ENCODE results near the gene TMEM184B.
A peak's percentile ranks its signal among the peaks of the same experiment; 100 is the strongest.

TMEM184B gene

DNA sequence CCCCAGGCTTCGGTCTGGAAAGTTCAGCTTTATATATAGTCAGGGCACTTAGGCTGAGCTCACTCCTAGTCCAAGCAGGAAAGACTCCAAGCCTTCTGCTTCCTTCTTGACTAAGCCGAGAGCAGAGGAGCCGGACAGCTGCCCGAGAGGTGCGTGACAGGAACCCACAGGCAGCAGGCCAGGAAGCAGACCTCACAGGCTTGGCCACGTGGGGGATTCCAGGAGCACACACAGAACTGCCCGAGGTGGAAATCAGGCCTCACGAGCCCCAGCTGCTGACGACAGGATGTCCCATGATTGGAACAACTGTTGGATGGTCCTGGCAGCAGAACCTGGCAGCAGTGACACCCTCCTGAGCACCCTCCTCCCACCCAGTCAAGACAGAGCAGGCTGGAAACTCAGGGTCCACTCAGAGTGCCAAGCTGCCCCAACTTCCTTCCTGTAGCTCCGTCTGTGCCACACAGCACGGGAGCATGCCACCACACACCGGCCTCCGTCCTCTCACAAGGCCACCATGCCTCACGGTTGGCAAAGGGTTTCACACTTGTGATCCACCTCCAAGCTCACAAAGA, 96.6 kb downstream of the TMEM184B start:
- H3K27ac ChIP-seq: peak overlapping the region in 17 of 21 experiments; percentile 5 to 92 (median 62)
- no peak overlapping the region for H3K4me3 ChIP-seq

DNA sequence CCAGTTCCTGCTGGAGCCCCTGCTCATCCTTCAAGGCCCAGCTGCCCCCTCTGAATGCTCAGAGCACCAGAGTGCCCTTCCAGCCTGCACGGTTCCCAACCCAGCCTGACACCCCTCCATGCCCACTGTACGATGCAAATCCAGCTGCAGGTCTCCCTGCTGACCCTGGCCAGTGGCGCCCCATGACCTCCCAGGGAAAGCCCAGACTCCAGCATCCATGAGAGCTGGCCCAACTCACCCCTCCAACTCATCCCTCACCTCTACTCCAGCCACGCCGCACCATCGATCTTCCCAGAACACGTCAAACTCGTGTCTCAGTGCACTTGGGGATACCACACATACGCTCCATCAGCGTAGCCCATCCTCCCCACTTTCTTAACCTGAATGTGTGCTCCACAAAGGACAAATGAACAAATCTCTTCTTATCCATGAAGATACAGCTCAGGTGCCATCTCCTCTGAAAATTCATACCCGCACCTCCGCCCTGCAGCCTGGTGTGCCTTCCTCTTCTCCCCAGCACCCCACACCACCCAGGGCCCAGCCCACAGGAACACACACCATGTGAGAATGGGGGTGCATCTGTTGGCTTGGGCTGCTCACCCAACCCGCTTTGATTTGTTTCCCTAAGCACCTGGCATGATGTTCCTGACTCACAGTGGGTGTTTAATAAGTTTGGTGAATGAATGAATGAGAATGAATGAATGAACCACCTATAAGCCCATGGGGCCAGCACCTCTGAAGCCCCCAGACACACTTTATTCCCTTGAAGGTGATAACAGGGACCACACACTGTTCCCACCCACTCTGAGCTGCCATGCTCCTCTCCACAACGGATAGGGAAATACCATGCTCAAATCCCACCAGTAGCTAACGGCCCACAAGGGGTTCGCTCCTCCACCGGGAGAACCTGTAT, 97.3 kb downstream of the TMEM184B start:
- Histone ChIP-seq H3K27ac (peak overlapping the region in 16 of 21 experiments; percentile 6 to 82 (median 62)), H3K4me3 (no peak overlapping the region)

DNA sequence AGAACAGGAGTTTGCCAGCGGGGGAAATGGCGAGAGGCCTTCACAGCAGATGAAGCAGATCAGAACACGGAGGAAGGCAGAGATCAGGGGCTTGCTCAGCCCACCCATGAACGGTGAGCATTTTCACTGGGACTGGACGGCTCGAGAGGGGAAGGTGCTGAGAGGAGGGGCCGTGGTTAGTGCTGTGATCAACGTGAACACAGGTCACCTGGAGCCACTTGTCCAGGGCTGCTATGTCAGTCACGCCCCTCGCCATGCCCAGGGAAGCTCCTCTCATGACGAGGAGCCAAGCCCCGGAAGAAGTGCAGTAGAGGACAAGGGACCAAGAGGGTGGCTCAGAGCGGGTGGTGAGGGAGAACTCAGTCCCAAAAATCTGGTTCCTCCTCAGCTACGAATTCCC, 98.2 kb downstream of the TMEM184B start:
- no peak overlapping the region for H3K4me3 ChIP-seq
- peak overlapping the region in 2 of 21 experiments; percentile 15 to 75 for H3K27ac ChIP-seq

DNA sequence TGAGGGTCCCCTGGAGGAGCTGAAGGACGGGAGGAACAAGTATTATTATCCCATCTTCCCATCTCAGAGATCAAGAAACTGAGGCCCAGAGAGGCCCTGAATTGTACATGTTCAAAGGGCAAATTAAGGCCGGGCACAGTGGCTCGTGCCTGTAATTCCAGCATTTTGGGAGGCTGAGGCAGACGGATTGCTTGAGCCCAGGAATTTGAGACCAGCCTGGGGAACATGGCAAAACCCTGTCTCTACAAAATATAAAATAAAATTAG, 99.2 kb downstream of the TMEM184B start:
- no peak overlapping the region for H3K4me3 ChIP-seq
- peak overlapping the region in 5 of 21 experiments; percentile 2 to 76 (median 38) for H3K27ac ChIP-seq

DNA sequence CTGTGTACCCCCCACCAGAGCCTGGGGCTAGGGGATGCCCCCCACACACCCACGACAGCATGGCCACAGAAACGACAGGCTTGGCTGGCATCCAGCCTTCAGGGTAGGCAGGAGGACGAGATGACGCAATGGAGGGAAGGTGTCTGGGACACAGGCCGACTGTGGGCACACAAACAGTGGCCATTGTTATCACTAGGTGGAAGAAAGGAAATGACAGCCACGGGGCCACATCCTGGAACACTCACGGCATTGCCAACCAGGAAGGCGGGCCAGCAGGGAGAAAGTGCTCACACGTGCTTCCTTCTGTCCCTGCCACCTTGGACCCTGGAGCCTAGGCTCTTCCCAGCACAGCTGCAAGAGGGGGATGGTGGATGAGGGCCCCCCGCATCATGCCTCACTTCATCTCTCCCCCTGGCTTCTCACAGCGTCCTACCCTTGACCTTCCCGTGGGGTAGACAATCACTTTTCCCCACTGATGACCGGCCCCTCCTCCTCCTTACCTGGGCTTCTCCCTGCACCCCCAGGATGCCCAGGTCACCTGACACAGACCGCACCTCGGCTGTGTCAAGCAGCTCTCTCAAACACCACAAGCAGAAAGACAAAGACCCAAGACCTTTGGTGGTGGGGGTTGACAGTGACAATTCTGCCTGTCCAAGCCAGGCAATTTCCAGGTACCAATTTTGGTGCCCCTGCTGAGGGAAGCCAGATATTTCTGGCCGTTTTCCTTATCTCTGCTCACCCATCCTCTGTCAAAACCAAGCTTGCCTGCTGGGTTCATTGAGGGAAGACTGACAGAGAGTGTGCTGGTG, 99.8 kb downstream of the TMEM184B start:
- H3K4me3 ChIP-seq: no peak overlapping the region
- H3K27ac ChIP-seq: peak overlapping the region in 15 of 21 experiments; percentile 11 to 82 (median 59)

GRCh38 chr22:38171927-38172831, 100.6 kb downstream of the TMEM184B start:
- Histone ChIP-seq H3K4me3 (no peak overlapping the region), H3K27ac (peak overlapping the region in 15 of 21 experiments; percentile 11 to 82 (median 59))

DNA sequence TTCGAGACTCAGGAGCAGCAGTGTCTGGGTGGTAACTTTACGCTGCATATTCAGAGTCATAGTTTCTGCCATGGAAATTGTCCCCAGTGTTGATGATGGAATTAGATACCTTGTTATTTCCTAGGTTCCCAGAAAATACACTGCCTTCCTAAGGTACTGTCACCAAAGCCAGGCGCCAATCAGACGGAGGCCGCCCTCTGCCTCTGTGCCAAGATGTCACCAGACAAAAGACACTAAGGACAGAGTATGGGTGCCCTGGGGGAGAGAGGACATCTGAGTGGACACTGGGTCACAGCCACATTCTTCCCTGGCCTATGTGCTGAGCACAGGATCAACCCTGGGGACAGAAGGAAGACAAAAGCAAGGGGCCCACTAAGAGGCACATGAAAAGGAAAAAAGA, 102.3 kb downstream of the TMEM184B start:
- H3K27ac ChIP-seq: no peak overlapping the region
- no peak overlapping the region for H3K4me3 ChIP-seq

All from skin epidermis (tissue), 12 donors.